Inferior parietal cortex (tissue), 1 donor: ENCODE data around the gene SIN3A.
A peak's percentile ranks its signal among the peaks of the same experiment; 100 is the strongest.

Experiments
- DNase-seq: peaks from one replicate; pipeline ENCODE4 v3.0.0-alpha.2; 2016; ENCODE audit errors: extremely low spot score

SIN3A gene

GRCh38 chr15:75380773-75381172 lies 70.7 kb downstream of the SIN3A start:
- DNase-seq: no peak

GRCh38 chr15:75371901-75372688 lies 79.4 kb downstream of the SIN3A start:
- no peak for DNase-seq

GRCh38 chr15:75371486-75371885 lies 80.0 kb downstream of the SIN3A start:
- no peak for DNase-seq

GRCh38 chr15:75369897-75370581 lies 81.5 kb downstream of the SIN3A start:
- DNase-seq: no peak

GRCh38 chr15:75368689-75369239 lies 82.7 kb downstream of the SIN3A start:
- no peak for DNase-seq

GRCh38 chr15:75367913-75368688 lies 83.4 kb downstream of the SIN3A start, which contains the start of gene MAN2C1:
MAN2C1 (minus strand) TSS chr15:75368607; CDS start chr15:75368583, 24 bp downstream.
- DNase-seq: peak; percentile 90

- DNase-seq: no peak
These were observed 84.0 kb downstream of the SIN3A start for GRCh38 chr15:75367406-75367912.

- DNase-seq: no peak
These were observed 84.5 kb downstream of the SIN3A start for GRCh38 chr15:75367006-75367405.

GRCh38 chr15:75366163-75366562 lies 85.3 kb downstream of the SIN3A start:
- DNase-seq: no peak

GRCh38 chr15:75364881-75365280 lies 86.6 kb downstream of the SIN3A start:
- no peak for DNase-seq

- DNase-seq: no peak
These were observed 87.7 kb downstream of the SIN3A start for GRCh38 chr15:75363786-75364185.

- no peak for DNase-seq
These were observed 88.7 kb downstream of the SIN3A start for GRCh38 chr15:75362642-75363249.

GRCh38 chr15:75361989-75362641 lies 89.4 kb downstream of the SIN3A start:
- DNase-seq: no peak

GRCh38 chr15:75361361-75361988 lies 90.0 kb downstream of the SIN3A start:
- no peak for DNase-seq

GRCh38 chr15:75360856-75361255 lies 90.6 kb downstream of the SIN3A start:
- DNase-seq: no peak

- no peak for DNase-seq
These were observed 91.1 kb downstream of the SIN3A start for GRCh38 chr15:75360391-75360790.

- no peak for DNase-seq
These were observed 91.8 kb downstream of the SIN3A start for GRCh38 chr15:75359537-75360250.

GRCh38 chr15:75358771-75359536 lies 92.5 kb downstream of the SIN3A start:
- DNase-seq: no peak
